Bronchial epithelial cell (primary cell): Measurements from ENCODE around the gene HOXA10. TPM values are rescaled to one million over a fixed set of nuclear protein-coding genes. Genes with fewer than 3 reads are reported as not detected.

ENCODE experiments used
- DNase-seq: peaks from one replicate; pipeline ENCODE4 v3.0.0-alpha.2; 2010; ENCODE audit warnings: low read depth
- FAIRE-seq: peaks from 2 replicates; lab custom pipeline; 2011; peaks lifted over from hg19 to GRCh38; lab: Jason Lieb, UNC
- H3K27me3 ChIP-seq: 2 replicates; pipeline ENCODE4 v1.5.1; 2011; ENCODE audit warnings: low read length; ENCODE audit not compliant: control insufficient read depth, insufficient read depth
- H3K36me3 ChIP-seq: 2 replicates; pipeline ENCODE4 v1.5.1; 2011; ENCODE audit warnings: low read length; ENCODE audit not compliant: control insufficient read depth, insufficient read depth
- H3K4me3 ChIP-seq: 2 replicates; pipeline ENCODE4 v1.5.1; 2011; ENCODE audit warnings: mild to moderate bottlenecking, low read depth, low read length, control low read depth
- CTCF ChIP-seq: IDR thresholded peaks from 2 replicates; pipeline ENCODE4 v1.5.1; 2011; ENCODE audit warnings: mild to moderate bottlenecking, moderate library complexity, low read length, control low read depth, inconsistent platforms; ENCODE audit not compliant: insufficient read depth, severe bottlenecking
- total RNA-seq: library from RNA; depleted of rRNA; stranded (reverse); fragments of >200 nt; gene quantifications from 2 replicates; pipeline ENCODE4 v1.2.1, GENCODE V29; 2014

The HOXA10 gene
- total RNA-seq, 1 donor from 2014 or later = not detected

- Histone ChIP-seq H3K36me3 (no peaks in the 10 kb centered on the region), H3K27me3 (peaks cover 80% of the 10 kb centered on the region), H3K4me3 (no peak overlapping the region)
- no peak for DNase-seq
- no peak for TF ChIP-seq CTCF
- no peak for FAIRE-seq
These were observed 50.6 kb downstream of the HOXA10 start for GRCh38 chr7:27123477-27124053.

- DNase-seq = no peak
- peaks cover 78% of the 10 kb centered on the region for H3K27me3 ChIP-seq
These were observed 51.1 kb downstream of the HOXA10 start for GRCh38 chr7:27123007-27123476.

GRCh38 chr7:27122077-27122910, 51.8 kb downstream of the HOXA10 start:
- no peak overlapping the region for H3K4me3 ChIP-seq
- TF ChIP-seq CTCF = no peak
- DNase-seq = no peak
- FAIRE-seq = no peak
- peaks cover 78% of the 10 kb centered on the region for H3K27me3 ChIP-seq
- no peaks in the 10 kb centered on the region for H3K36me3 ChIP-seq

More at GRCh38 chr7:27123007-27123476, 51.1 kb downstream of the HOXA10 start:
- Histone ChIP-seq H3K36me3 (no peaks in the 10 kb centered on the region), H3K4me3 (no peak overlapping the region)
- FAIRE-seq = no peak
- TF ChIP-seq CTCF = no peak

- FAIRE-seq (no peak), DNase-seq (no peak)
- peaks cover 80% of the 10 kb centered on the region for H3K27me3 ChIP-seq
- no peak overlapping the region for H3K4me3 ChIP-seq
- H3K36me3 ChIP-seq = no peaks in the 10 kb centered on the region
- no peak for TF ChIP-seq CTCF
These were observed 52.4 kb downstream of the HOXA10 start for GRCh38 chr7:27121684-27122076.

Other genes with a start within 250 kb of the HOXA10 start
- 0.26 TPM in 2 replicates for gene HOXA1, start 78.3 kb downstream of the HOXA10 start, total RNA-seq
- not detected in 2 replicates for gene HOXA2, start 71.6 kb downstream of the HOXA10 start, total RNA-seq
- gene HOXA4, start 43.6 kb downstream of the HOXA10 start, total RNA-seq = not detected in 2 replicates
- not detected in 2 replicates for gene HOXA5, start 30.6 kb downstream of the HOXA10 start, total RNA-seq
- gene HOXA6, start 26.5 kb downstream of the HOXA10 start, total RNA-seq = 0.53 TPM in 1 of 2 replicates, not detected in the other
- not detected in 2 replicates for gene HOXA3, start 21.7 kb downstream of the HOXA10 start, total RNA-seq
- not detected in 2 replicates for gene HOXA7, start 17.6 kb downstream of the HOXA10 start, total RNA-seq
- not detected in 2 replicates for gene HOXA9, start 8.8 kb downstream of the HOXA10 start, total RNA-seq
- not detected in 2 replicates for gene HOXA11, start 10.9 kb upstream of the HOXA10 start, total RNA-seq
- under 0.01 TPM in 1 of 2 replicates, not detected in the other for gene HOXA13, start 25.8 kb upstream of the HOXA10 start, total RNA-seq
- gene EVX1, start 68.5 kb upstream of the HOXA10 start, total RNA-seq = not detected in 2 replicates